ENCODE results near the gene TMED3. TPM values are rescaled to one million over a fixed set of nuclear protein-coding genes. Genes with fewer than 3 reads are reported as not detected.
"Not testable (repeated sequence)": the region's sequence is repeated elsewhere in the genome, so short reads cannot be mapped to it uniquely, and the experiment has no call there.

The TMED3 gene
- total RNA-seq, 1 donor from 2014 or later = 28.7 TPM

DNA sequence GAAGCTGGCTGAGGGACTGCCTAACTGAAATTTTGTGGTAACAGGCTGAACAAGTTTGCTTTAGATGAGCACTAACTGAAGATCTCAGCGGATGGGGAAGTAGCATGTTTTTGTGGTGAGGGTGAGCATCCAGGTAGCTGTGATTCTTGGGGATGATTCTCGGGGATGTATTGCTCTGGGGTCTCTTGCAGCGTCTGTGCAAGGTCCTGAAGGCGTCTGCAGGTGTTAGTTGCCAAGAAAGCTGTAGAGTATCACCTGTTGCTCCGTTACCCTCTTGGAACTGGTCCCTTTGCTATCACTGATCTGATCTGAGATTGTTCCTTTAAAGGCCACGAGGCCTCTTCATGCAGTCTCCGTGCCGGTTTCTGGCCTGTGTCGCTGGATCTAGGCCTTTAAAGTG is 6.0 kb downstream of the TMED3 start:
- DNase-seq = no peak

DNA sequence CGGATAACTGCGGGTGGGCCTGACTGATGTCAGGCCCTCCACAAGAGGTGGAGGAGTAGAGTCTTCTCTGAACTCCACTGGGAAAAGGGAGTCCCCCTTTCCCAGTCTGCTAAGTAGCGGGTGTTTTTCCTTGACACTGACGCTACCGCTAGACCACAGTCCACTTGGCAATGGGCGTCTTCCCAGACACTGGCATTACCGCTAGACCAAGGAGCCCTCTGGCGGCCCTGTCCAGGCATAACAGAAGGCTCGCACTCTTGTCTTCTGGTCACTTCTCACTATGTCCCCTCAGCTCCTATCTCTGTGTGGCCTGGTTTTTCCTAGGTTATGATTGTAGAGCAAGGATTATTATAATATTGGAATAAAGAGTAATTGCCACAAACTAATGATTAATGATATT is 9.1 kb downstream of the TMED3 start:
- DNase-seq = not testable (repeated sequence)

DNA sequence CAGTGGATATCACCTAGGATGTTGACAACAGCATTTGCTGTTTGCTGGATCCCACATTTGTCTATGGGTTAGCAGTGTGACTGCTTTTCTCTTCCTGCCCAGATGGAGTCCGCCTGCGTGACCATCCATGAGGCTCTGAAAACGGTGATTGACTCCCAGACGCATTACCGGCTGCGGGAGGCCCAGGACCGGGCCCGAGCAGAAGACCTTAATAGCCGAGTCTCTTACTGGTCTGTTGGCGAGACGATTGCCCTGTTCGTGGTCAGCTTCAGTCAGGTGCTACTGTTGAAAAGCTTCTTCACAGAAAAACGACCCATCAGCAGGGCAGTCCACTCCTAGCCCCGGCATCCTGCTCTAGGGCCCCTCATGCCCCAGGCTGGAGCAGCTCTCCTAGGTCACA is 11.0 kb downstream of the TMED3 start:
- DNase-seq = no peak

DNA sequence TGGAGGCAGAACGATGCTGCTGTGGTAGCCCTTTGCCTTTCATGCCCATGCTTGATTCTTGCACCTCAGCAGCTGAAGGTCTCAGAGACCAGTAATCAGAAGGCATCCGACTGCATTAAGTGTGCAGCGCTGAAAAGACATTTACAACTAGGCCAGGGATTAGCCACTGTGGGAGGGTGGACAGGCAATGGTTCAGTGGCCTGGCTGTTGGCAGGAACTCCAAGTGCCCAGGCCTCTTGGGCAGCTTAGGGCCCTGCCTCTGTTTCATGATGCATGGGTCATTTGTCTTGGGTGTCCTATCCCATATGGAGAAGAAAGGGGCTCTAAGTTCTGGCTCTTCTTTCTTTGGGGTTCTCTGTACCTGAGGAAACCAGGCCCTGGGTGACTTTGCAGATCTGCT is 11.4 kb downstream of the TMED3 start:
- no peak for DNase-seq

DNA sequence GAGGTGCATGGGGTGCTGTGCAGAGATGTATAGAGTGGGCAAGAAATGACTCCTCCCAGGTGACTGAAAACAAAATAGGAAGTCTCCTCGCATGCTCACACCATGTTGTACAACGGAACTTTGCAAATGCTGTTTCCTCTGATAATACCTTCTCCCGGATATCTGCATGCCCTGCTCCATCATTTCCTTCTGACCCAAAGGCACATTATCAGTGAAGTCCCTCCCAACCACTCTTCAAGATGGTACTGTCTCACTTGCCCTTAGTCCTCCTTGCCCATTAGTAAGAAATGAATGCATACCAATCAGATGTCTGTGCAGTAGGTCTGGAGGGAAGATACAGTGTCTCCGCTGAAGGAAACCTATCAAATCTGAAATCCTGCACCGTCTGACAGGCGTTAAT is 12.0 kb downstream of the TMED3 start:
- DNase-seq = no peak

DNA sequence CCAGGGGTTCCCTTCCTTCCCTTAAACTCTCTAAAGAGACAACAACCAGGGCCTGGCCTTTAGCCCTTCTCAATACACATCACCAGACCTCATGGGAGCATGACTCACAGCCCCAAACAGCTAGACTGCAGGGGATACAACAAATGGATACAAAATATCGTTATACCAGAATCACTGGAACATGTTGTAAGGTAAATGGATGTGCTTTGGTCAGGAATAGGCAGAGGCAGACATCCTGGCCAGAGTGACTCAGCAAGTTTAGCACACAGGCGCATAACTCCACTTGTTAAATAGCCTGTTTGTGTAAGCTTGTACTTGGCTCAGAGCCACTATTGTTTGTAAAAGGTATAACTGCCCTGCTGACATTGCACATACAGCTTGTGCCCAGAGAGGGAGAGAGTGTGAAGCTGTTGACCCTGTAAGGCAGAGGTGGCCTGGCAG is 18.3 kb downstream of the TMED3 start:
- DNase-seq = no peak

DNA sequence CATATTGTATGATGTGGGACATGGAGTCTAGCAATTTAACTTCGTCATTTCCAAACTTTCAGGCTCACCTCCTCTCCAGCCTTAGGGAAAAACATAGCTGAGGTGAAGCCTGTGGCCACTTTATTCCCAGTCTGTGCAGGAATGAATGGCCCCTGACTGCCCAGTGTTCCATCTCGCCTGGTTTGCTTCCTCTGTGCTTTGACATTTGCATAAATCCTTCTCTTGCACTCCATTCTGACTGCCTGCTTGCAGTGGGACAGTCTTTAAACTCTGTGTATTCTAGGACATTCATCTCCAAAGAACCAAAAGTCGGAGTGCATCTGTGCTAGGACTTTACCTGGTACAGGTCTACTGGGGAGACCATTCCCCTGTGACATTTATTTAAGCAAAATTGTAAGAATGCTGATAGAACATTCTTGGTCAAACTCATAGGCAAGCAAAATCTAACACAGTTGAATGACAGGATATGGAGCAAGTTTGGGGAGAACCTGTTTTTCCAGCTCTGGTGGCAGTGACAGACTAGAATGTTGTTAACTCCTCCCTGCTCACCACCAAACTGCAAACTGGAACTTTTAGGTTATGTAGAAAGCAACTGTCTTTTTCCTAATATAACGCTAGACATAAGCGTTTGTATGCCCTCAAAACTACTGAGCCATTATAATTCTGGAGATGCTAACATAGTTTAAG is 22.1 kb downstream of the TMED3 start:
- no peak for DNase-seq

DNA sequence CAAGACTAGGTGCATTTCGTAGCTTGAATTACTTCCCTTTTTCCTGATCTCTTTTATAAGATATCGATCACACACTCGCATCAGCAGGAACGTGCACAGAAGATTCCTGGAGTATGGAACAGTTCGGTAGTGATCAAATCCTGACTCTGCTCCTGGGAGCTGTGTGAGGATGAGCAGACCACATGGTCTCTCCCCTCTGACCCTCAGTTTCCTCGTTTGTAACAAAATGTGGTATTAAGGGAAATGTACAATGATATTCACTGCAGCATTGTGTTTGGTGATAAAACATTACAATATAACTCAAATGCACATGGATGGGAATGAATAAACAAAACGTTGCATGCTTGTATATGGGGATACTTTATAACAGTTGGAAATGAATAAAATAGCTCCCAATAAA is 26.7 kb downstream of the TMED3 start:
- DNase-seq = no peak

DNA sequence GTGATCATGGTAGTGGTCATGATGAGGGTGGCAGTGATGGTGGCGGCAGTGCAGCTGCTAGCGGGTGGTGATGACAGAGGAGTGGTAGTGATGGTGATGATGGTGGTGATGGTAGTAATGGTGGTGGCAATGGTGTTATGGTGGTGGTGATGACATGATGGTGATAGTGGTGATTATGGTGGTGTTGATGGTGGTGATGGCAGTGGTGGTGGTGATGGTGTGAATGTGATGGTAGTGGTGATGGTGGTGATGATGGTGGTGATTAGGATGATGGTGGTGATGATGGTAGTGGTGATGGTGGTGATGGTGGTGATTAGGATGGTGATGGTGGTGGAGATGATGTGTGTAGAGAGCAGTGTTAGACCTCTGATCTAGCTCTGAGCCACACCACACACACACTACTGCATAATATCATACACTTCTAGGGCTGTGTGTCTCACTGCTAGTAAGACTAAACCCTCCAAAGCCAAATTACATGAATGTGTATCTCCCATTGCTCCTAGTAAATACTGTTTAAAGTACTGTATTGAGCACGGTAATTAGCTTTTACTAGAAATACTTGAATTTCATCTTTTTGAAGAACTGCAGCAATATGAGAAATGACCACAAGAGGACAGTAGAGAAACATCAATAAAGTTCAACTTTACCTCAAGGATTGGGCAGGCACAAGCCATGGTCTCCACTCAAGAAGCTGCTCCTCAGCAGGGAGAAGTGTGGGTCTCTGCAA is 28.8 kb downstream of the TMED3 start:
- no peak for DNase-seq

DNA sequence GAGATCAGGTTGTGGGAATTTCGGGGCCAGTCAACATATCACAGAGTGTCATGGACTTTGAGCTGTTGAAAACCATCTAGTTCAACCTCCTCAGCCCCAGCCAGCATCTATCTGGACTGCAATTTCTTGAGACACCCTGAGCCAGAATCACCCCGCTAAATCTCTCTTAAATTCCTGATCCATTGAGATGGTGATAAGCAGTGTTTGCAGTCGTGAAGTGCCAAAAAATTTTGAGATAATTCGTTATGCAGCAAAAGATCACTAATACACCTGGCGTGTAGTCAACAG is 29.3 kb downstream of the TMED3 start:
- no peak for DNase-seq

DNA sequence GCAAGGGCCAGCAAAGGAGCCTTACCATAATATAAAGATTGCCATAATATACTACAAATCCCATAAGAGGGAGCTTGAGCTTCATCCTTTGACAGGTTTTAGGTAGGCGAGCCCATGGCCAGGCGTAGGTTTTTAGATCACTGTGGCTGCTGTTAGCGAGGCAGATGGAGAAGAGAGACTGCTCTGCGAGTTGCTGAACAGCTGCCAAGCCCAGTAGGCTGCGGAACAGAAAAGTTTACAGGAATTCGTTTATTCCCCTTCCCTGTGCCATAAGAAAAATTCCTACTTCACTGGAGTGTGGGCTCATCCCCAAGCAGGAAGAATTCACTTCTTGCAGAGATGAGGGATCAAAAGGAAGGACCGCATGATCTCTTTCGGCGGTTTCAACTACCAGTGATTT is 30.5 kb downstream of the TMED3 start:
- peak; percentile 34 for DNase-seq

DNA sequence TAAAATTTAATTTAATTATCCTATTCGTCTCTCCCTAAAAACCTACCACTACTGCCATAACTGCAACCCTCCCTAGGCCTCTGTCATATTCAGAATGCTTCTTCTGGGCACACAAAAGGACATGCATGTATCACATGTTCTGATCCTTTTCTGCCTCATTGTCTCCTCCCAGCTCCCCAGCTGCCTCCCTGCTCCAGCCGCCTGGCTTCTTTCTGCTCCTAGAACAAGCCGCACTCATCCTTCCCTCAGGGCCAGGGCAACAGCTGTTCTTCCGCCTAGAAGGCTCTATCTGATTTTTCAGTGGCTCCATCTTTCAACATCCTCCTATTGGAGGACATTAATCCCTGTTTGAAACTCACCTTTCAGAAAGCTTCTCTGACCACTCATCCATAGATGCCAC is 38.6 kb downstream of the TMED3 start:
- no peak for DNase-seq

DNA sequence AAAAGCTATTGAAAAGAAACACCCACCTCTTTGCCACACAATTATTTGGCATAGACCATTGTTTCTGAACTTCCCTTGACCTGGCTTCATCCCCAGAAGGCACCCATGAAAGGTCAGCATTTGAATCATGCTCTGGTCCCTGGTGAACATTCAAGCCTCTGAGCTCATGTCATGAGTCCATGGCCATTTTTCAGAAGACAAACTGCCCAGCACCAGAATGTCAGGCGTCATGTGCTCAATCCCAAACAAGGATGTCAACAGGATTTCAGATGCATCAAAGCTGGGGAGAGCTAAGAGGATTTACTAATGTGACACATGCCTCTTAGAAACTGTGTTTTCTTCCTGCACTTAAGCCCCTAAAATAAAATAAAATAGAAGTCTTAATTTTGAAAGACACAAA is 41.3 kb downstream of the TMED3 start:
- DNase-seq = no peak

DNA sequence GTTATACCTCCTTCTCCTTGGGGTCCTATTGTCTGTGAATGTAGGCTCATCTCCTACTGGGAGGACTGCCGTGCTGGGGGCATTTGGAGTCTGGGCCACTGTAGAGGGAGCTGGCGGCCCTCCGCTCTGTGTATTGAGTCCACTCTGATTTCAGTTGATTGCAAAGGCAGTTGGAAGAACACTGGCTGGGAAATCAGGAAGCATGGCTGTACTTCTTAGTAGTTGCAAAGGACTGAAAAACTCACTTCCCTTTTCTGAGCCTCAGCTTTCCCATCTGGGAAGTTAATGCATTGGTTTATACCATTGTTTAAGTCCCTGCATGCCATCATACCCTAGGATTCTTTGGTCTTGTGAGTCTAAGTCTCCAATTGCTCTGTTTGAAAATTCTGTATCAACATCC is 46.7 kb downstream of the TMED3 start:
- no peak for DNase-seq

DNA sequence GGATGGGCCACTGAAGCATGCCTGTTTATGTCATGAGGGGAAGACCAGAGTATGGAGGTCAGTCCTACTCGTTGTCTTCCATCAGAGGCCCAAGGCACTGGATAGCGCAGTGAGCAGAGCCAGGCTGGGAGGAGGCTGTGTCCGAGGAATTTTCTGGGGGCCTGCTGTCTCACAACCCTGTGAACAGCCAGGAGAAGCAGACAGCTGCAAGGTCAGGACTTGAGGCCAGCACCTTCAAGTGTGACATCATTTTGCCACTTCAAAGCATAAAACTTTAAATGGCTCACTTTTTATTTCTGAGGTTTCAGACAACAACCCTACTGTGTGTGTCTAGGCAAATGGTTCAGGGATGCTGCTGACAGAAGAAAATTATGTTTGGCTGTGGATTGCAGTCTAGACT is 47.2 kb downstream of the TMED3 start:
- DNase-seq = no peak

DNA sequence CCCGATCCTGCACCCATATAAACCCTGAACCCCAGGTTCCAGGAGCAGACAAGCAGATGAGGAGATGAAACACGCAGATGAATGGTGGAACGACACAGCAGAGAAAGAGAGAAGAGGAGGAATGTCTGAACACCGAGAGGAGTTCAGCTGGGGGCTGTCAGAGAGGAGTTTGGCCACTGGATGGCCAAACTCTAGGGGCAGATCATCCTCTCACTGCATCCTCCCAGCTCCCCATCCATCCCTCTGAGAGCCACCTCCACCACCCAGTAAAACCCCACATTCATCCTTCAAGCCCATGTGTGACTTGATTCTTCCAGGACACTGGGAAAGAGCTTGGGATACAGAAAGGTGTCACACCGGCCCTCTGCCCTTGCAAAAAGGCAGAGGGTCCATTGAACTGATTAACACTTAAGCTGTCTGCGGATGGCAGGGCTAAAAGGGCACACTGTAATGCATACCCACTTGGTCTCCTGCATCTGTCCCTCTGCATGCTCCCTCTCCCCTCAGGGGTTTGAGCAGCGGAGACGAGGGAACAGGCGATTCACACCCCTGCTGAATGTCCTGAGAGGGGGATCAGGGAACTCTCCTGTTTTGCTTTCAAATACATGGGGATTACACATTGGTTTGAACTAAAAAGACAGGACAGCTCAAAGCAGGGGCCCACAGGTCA is 53.8 kb downstream of the TMED3 start:
- DNase-seq = no peak

DNA sequence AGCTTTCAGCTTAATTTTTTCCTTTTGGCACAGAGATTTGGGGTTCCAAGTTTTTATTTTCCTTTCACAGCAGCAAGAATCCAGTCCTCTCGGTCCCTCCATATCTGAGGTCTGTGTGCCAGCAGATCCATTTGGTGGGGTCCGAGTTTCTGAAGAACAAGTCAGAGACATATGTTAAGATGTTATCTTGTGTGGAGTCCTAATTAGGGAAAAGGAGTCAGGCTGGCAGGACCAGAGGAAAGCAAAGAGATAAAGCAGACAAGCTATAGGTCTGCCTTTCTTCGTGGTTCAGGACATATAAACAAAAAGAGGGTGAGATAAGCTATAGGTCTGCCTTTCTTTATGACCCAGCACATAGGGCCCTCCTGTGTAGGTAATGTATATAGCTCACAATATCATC is 54.9 kb downstream of the TMED3 start:
- no peak for DNase-seq

DNA sequence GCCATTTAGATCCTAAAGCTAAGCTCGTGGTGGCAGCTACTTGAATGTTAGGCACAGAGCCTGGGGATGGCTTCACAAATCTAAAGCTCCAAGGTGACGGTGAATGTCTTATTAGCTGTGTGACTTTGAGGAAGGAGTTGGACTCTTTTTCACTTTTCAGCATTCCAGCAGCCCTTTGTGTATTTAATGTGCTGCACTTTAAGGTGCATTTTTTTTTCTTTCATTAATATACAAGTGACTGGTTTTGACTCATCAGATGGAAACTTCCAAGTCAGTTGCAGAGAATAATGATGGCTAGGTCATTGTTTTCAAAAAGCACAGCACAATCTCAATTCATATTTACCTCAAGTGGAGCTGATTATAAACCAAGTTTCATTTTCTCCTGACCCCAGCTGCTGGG is 55.8 kb downstream of the TMED3 start:
- no peak for DNase-seq

DNA sequence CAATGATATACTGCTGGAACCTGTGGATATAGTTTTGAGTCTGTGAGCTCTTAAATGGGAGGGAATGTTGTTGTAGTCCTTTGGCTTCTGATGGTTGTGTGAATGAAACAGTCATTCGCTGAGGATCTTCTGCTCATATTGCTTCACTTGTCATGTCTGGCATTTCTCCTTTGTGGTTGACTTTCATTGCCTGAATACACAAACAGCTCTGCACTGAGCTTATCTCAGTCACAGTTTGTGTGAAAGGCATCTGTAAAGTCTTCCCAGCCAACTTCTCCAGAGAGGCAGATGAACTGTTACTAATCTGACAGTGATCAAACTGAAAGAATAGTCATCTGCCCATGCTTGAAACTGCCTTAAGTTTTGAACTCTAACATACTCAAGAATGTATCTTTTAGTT is 59.8 kb downstream of the TMED3 start:
- DNase-seq = no peak

DNA sequence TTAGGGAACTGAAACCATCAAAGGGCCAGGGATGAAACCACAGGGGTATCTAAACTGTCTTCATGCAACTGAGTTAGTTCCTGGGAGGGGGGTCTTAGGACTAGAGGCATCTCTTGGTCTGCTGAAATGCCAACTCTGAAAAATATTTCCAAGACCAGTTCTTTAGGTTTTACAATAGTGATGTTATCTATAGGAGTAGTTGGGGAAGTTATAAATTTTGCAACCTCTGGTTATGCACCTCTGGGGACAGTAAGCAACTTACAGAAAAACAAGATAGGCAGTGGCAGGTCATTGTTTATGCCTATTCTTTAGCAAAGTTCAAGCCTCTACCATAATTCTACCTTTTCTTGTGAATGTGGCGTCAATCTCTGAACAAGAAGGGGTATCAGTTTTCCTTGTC is 60.7 kb downstream of the TMED3 start:
- DNase-seq = no peak

DNA sequence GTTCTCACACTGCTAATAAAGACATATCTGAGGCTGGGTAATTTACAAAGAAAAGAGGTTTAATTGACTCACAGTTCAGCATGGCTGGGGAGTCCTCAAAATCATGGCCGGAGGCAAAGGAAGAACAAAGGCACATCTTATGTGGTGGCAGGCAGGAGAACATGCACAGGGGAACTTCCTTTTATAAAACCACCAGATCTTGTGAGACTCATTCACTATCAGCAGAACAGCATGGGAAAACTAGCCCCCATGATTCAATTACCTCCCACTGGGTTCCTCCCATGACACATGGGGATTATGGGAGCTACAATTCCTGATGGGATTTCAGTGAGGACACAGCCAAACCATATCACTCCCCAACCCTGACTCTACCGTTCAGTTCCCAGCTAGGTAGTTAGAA is 61.5 kb downstream of the TMED3 start:
- no peak for DNase-seq
